ENCODE data around the gene PAFAH2. TPM values are rescaled to one million over a fixed set of nuclear protein-coding genes. Genes with fewer than 3 reads are reported as not detected.

The PAFAH2 gene
- total RNA-seq, 4 donors from 2014 or later: 11.8 to 23.0 (median 17.1) TPM

- H3K4me3 ChIP-seq (ENCODE audit: low read depth, poor library complexity, severe bottlenecking): peak overlapping the region; percentile 86
- intact Hi-C loops (cut with DNase I; ENCODE audit: low total_unique reads): loop anchor here (10.0 kb wide), 1 partner anchor 59 kb away; no protein-coding TSS in a partner anchor
- 0% methylated on average over 32 to 38 of the region's 60 CpGs for WGBS, 2 donors
- TF ChIP-seq CTCF (IDR thresholded peaks at IDR 0.05) (no peak), POLR2A (IDR thresholded peaks at IDR 0.05) (peak in 1 of 2 donors; percentile 17)
- peak; percentile 95 to 99 for DNase-seq (ENCODE audit: low spot score in 2 of 2)
These were observed 37.5 kb upstream of the PAFAH2 start for GRCh38 chr1:26035203-26035958.

- WGBS, 2 donors: 19 to 24% methylated on average over 10 to 12 of the region's 15 CpGs
- TF ChIP-seq CTCF (IDR thresholded peaks at IDR 0.05): no peak
- no peak for TF ChIP-seq POLR2A (IDR thresholded peaks at IDR 0.05)
- no peak for DNase-seq (ENCODE audit: low spot score in 2 of 2)
- intact Hi-C loops (cut with DNase I; ENCODE audit: low total_unique reads): loop anchor here (10.0 kb wide), 1 partner anchor 60 kb away; no protein-coding TSS in a partner anchor
- H3K4me3 ChIP-seq (ENCODE audit: low read depth, poor library complexity, severe bottlenecking): no peak overlapping the region
These were observed 36.8 kb upstream of the PAFAH2 start for GRCh38 chr1:26034504-26035202.

- 88 to 93% methylated on average over 12 of the region's 12 CpGs for WGBS, 2 donors
- TF ChIP-seq POLR2A (IDR thresholded peaks at IDR 0.05) (no peak), CTCF (IDR thresholded peaks at IDR 0.05) (no peak)
- DNase-seq (ENCODE audit: low spot score in 2 of 2): no peak
- no peak overlapping the region for H3K4me3 ChIP-seq (ENCODE audit: low read depth, poor library complexity, severe bottlenecking)
- intact Hi-C loops (cut with DNase I; ENCODE audit: low total_unique reads): loop anchor here (10.0 kb wide), 1 partner anchor 62 kb away; no protein-coding TSS in a partner anchor
These were observed 34.9 kb upstream of the PAFAH2 start for GRCh38 chr1:26032656-26033357.

GRCh38 chr1:26031611-26032220, 33.9 kb upstream of the PAFAH2 start:
- H3K4me3 ChIP-seq (ENCODE audit: low read depth, poor library complexity, severe bottlenecking): no peak overlapping the region
- 58 to 78% methylated on average over 3 of the region's 3 CpGs for WGBS, 2 donors
- no peak for TF ChIP-seq POLR2A (IDR thresholded peaks at IDR 0.05)
- no peak for TF ChIP-seq CTCF (IDR thresholded peaks at IDR 0.05)
- intact Hi-C loops (cut with DNase I; ENCODE audit: low total_unique reads): loop anchor here (10.0 kb wide), 1 partner anchor 63 kb away; no protein-coding TSS in a partner anchor
- DNase-seq (ENCODE audit: low spot score in 2 of 2): no peak

- no peak for DNase-seq (ENCODE audit: low spot score in 2 of 2)
- intact Hi-C loops (cut with DNase I; ENCODE audit: low total_unique reads): loop anchor here (10.0 kb wide), 1 partner anchor 64 kb away; no protein-coding TSS in a partner anchor
These were observed 33.3 kb upstream of the PAFAH2 start for GRCh38 chr1:26031196-26031595.

More at GRCh38 chr1:26031196-26031595, 33.3 kb upstream of the PAFAH2 start:
- WGBS, 2 donors: 70 to 78% methylated on average over 4 of the region's 4 CpGs
- TF ChIP-seq CTCF (IDR thresholded peaks at IDR 0.05) (no peak), POLR2A (IDR thresholded peaks at IDR 0.05) (no peak)
- H3K4me3 ChIP-seq (ENCODE audit: low read depth, poor library complexity, severe bottlenecking): no peak overlapping the region
